HG03575 (cell line): ENCODE data around the gene PRR14L.
"Not testable (repeated sequence)": the region's sequence is repeated elsewhere in the genome, so short reads cannot be mapped to it uniquely, and the experiment has no call there.

Experiments
- ATAC-seq: cut with Tn5 transposase; IDR thresholded peaks from one replicate; pipeline ENCODE4 v1.9.1; 2021; ENCODE audit not compliant: unreplicated experiment, insufficient number of reproducible peaks, low FRiP score; ENCODE audit errors: extremely low read depth

PRR14L gene

DNA sequence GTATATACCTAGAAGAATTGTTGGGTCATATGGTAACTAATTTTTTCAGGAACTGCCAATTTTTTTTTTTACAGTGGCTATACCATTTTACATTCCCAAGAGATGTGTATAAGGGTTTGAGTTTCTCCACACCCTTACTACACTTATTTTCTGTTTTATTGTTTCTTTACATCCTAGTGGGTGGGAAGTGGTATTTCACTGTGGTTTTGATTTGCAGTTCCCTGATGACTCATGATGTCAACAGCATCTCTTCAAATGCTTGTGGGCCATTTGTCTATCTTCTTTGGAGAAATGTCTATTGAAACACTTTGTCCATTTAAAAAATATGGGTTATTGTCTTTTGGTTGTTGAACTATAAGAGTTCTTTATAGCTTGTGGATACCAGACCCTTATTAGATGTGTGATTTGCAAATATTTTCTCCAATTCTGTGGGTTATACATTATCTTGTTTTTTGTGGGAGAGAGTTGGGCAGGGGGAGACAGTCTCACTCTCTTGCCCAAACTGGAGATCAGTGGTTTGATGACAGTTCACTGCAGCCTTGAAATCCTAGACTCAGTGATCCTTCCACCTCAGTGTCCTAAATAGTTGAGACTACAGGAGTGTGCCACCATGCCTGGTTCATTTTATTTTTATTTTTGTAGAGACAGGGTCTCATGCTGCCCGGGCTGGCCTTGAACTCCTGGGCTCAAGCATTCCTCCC is 57.6 kb downstream of the PRR14L start:
- ATAC-seq: no peak

DNA sequence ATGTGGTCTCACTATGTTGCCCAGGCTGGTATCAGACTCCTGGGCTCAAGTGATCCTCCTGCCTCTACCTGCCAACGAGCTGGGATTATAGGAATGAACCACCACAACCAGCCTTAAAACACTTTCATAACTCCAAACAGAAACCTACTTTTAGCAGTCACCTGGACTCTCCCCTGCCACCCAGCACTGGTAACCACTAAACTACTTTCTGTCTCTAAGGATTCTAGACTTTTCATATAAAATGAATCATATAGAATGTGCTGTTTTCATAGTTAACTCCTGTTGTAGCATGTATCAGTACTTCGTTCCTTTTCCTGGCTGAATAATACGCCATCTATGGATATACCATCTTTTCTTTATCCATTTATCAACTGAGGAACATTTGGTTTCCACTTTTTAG is 58.5 kb downstream of the PRR14L start:
- ATAC-seq: no peak

DNA sequence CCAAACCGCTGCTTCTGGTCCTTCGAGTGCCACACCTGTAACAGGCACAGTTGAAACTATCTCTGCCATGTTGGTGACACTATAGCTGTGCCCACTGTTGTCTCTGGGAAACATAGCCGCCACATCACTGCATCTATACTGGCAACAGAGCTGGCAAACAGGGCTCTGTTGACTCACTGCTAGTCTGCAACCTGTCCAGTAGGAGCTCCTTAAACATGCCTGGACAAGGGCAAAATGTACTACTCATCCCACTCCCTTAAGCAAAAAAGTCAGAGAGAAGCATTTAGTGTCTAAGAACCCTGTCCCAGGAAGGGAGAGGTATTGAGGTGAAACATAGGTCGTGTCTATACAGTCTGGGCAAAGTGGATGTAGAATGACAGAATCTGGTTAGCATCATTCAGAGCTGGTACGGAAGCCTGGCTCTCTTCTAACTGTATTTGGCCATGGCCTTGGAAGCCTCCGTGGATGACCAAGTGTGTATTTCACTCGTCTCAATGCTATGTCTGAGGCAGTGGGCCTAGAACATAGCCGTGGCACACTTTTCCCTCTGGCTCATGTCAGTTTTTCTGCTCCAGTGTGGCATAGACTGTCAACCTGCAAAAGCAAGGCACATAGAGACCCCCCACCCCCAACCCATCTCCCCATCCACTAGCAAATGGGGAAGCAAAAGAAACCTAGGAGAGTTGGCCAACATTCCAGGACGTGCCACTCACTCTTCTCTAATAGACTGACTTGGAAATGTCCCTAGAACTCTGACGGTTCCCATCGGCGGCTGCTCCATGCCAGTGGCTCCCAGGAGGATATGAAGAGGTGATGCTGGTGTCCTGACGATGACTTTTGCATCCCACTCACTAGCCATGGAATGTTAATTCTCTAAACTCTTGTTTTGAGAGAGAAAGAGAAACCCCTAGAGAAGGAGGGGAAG is 66.5 kb downstream of the PRR14L start:
- no peak for ATAC-seq

GRCh38 chr22:31682751-31683150 is 67.2 kb downstream of the PRR14L start:
- no peak for ATAC-seq

DNA sequence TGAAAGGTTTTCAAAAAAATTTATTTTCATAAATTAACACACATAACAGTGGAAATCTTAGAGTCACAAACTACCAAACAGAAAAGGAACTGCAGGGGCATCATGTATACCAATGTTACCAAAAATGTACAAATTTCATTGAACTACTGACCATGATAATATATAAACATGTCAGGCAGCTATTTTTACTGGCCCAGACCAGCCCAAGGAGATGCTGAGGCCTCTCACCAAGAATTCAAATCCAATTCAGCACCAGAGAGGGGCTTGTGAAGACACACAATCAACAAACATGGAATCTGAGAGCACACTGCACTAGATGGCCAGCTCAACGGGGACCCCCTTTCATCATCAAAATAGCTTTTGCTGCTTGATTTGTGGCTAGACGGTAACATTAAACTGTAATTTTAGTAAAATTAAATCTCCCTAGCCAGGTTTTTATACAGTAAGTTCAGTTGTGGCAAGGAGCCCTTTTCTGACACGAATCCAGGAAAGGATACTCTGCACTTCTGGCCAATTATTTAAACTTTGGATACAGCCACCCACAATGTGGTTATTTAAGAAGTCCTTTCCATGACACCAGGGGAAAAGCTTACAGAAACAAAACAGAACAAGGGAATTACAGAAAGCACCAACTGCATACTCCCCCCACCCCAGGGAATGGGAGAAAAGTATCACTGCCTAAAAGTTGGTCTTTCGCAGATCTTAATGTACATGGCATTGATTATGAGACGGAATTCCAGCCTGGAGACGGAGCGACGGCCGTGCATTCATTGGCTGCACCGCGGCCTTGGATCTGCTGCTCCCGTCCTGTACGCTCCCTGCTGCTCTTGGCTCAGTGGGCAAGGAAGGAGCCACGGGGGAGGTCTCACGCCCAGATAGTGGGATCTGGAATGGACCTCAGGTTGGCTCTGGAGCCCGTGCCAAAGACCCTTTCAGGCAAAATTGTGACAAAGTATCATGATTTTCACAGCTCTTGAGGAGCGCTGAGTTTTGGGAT is 68.3 kb downstream of the PRR14L start:
- ATAC-seq: no peak

DNA sequence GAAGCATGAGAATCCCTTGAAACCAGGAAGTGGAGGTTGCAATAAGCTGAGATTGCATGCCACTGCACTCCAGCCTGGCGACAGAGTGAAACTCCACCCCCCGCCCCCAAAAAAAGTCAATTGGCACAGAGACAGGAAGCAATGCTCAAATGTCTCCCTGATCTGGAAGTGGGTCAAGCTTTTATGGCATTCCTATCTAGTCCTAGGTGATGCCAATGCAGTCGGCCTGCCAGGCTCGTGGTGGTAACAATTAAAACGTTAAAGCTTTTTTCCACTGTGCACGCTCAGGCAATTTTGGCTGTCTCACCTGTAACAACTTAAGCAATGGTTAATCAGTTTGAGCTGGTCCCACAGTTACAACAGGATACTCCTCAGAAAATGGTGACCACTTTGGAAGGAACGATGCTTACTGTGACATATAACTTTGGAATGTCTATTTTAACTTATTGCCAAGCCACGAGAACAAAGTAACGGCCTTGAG is 69.0 kb downstream of the PRR14L start:
- no peak for ATAC-seq

- no peak for ATAC-seq
Measured at GRCh38 chr22:31678748-31679147, 71.2 kb downstream of the PRR14L start.

- ATAC-seq: no peak
Measured at GRCh38 chr22:31676700-31677099, 73.2 kb downstream of the PRR14L start.

DNA sequence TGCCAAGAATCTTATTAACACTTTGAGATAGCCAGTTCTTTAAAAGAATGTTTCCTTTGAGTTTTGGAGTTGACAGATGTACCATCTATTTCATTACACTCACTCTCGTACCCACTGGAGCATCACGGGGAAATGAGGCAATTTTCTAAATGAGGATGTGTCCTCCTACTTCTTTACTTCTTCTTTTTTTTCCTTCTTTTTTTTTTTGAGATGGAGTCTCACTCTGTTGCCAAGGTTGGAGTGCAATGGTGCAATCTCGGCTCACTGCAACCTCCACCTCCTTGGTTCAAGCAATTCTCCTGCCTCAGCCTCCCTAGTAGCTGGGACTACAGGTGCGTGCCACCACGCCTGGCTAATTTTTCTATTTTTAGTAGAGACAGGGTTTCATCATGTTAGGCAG is 75.7 kb downstream of the PRR14L start:
- ATAC-seq: not testable (repeated sequence)

- not testable (repeated sequence) for ATAC-seq
Measured at GRCh38 chr22:31668849-31669248, 81.1 kb downstream of the PRR14L start.

DNA sequence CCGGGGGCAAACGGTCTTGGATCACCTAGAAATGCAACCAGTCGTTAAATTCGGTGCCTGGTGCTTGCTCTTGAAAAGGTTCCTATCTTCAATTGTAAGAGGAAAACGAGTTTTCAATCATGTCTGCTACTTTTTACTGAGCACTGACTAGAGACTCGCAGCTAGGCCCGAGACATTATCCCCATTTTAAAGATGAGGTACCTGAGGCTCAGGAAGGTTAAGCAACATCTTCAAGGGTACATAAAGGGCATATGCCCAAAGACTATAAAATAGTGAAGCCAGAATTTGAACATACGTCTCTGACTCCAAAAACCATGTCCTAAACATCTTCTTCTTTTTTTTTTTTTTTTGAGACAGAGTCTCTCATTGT is 87.3 kb downstream of the PRR14L start:
- ATAC-seq: no peak

GRCh38 chr22:31661851-31662667 is 87.9 kb downstream of the PRR14L start, which contains the start of gene PISD:
Gene PISD, minus strand, starts transcription at chr22:31662215. Its CDS starts 7 bp downstream, at chr22:31662208.
- no peak for ATAC-seq

DNA sequence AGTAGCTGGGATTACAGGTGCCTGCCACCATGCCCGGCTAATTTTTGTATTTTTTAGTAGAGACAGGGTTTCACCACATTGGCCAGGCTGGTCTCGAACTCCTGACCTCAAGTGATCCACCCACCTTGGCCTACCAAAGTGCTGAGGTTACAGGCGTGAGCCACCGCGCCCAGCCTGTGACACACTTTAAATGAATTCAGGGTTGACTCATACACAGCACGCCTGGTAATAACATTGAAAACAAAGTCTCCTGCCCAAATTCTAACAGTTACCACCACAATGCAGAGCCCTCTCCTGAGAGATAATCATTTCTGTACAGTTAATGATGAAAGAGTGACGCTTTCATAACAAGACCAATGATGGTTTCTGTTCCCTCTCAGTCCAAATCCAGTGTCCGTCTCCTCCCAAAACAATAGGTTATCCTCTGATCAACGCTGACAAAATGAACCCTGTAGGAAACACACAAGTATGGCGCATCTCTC is 89.0 kb downstream of the PRR14L start:
- ATAC-seq: not testable (repeated sequence)

DNA sequence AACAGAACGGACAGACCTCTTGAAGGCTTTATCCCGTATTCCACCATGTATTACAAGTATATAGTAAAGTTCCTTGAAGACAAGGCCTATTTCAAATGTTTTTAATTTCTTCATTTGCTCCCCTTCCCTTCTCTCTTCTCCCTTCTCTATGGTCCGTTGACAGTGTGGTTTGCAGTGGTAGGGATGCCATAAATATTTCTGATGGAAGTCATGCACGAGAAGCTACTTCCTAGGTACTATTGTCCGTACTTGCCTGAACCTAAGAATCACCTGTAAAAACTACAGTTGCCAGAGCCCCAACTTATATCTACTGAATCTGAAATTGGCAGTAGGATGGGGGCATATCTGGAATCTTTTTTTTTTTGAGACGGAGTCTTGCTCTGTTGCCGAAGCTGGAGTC is 90.7 kb downstream of the PRR14L start:
- ATAC-seq: no peak

DNA sequence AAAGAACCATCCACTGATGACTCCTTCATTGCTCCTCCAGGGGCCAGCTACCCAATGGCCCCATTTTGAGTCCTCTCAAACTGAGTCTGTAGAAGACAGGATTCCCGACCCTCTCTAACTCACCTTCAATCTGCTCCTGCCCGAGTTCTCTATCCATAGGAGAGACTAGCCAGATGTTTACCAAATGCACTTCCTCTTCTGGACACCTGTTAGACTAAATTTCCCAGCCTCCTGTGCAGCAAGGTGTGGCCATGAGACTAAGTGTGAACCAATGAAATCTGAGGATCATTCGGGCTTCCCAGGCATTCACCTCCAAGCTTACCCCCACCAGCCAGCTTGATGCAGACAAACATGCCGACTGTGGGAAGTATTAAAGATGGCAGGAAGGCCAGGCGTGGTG is 95.5 kb downstream of the PRR14L start:
- no peak for ATAC-seq

- no peak for ATAC-seq
Measured at GRCh38 chr22:31653944-31654343, 96.0 kb downstream of the PRR14L start.

DNA sequence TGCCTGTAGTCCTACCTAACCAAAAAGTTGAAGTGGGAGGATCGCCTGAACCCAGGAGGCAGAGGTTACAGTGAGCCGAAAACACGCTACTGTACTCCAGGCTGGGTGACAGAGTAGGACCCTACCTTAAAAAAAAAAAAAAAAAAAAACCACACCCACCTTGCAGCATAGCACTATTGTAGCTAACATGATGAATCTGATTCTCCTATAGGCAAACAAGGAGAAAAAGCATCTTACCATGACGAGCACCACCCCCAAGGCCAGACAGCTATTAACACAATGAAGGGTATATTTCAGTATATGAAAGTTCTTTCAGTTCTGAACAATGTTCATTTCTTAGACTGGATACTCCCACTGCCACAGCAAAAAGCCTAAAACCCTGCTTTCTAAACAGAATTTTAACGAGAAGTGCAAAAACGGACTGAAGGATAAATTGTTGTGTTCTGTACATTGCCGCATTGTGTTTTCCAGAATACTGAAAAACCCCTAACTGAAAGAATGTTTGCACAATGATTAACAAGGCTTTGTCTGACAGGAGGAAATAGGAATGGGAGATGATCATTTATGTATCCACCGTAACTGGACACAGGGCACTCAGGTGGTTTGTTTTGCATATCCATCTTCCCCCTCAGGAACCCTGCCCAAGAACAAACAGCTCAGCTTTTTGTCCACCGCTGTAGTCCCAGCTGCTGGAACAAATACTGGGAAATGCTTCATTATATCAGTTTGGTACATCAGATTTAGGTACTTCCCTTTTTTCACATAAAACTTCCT is 96.8 kb downstream of the PRR14L start:
- no peak for ATAC-seq
